Natural killer cell treated with Interleukin-12 subunit alpha and Interleukin-12 subunit beta and Interleukin-15 and Interleukin-18, amount 100 ng/mL, for 72 hours (primary cell): Measurements from ENCODE around the gene GYPC. TPM values are rescaled to one million over a fixed set of nuclear protein-coding genes. Genes with fewer than 3 reads are reported as not detected.
"Not testable (repeated sequence)": the region's sequence is repeated elsewhere in the genome, so short reads cannot be mapped to it uniquely, and the experiment has no call there.

Experiments used
- ATAC-seq, 2 donors: fragments of 150-1000 bp; cut with Tn5 transposase in 1 of 2; sonication (Bioruptor Pico), chemical (Tn5 transposase) in 1 of 2; 2 replicates each; pipeline ENCODE4 v1.10.0; 2021
- DNase-seq: peaks from one replicate; pipeline ENCODE4 v3.0.0; 2022; ENCODE audit warnings: low spot score
- H3K27ac Mint-ChIP-seq, 2 donors: 1 replicate in 1 of 2; 2 replicates in 1 of 2; pipeline ENCODE4 v1.8.0; 2022; ENCODE audit warnings: mixed read lengths in 2 of 2, mild to moderate bottlenecking in 1 of 2, moderate library complexity in 1 of 2
- H3K27me3 Mint-ChIP-seq, 2 donors: 1 replicate in 1 of 2; 2 replicates in 1 of 2; pipeline ENCODE4 v1.8.0; 2022; ENCODE audit warnings: mixed read lengths in 2 of 2
- H3K36me3 Mint-ChIP-seq: one replicate; pipeline ENCODE4 v1.8.0; 2022; ENCODE audit warnings: mixed read lengths
- H3K4me1 Mint-ChIP-seq, 2 donors: 1 replicate in 1 of 2; 2 replicates in 1 of 2; pipeline ENCODE4 v1.8.0; 2022; ENCODE audit warnings: low read depth in 2 of 2, mixed read lengths in 2 of 2, mild to moderate bottlenecking in 1 of 2
- H3K4me3 Mint-ChIP-seq: one replicate; pipeline ENCODE4 v1.8.0; 2022; ENCODE audit warnings: mixed read lengths
- H3K9me3 Mint-ChIP-seq: 2 replicates; pipeline ENCODE4 v1.8.0; 2022; ENCODE audit warnings: mixed read lengths
- total RNA-seq, 2 donors: library from RNA; stranded (reverse); gene quantifications; one replicate each; pipeline ENCODE4 v1.2.3, GENCODE V29; 2022

The GYPC gene
- total RNA-seq, 2 donors from 2014 or later: 44.2 to 56.9 TPM

- no peaks in the 10 kb centered on the region for H3K9me3 Mint-ChIP-seq
- peaks cover 0 to 3% of the 10 kb centered on the region in 2 donors for H3K4me1 Mint-ChIP-seq
- ATAC-seq: no peak
- H3K4me3 Mint-ChIP-seq: no peak overlapping the region
- H3K36me3 Mint-ChIP-seq: no peaks in the 10 kb centered on the region
- no peak overlapping the region for H3K27ac Mint-ChIP-seq
- DNase-seq: no peak
- H3K27me3 Mint-ChIP-seq: peaks cover 5 to 15% of the 10 kb centered on the region in 2 donors
These were observed 13.9 kb upstream of the GYPC start for GRCh38 chr2:126642031-126642430.

GRCh38 chr2:126643431-126643830 lies 12.5 kb upstream of the GYPC start:
- no peaks in the 10 kb centered on the region for H3K9me3 Mint-ChIP-seq
- no peak for ATAC-seq
- H3K27ac Mint-ChIP-seq: no peak overlapping the region
- no peak for DNase-seq
- peaks cover 5 to 15% of the 10 kb centered on the region in 2 donors for H3K27me3 Mint-ChIP-seq
- no peaks in the 10 kb centered on the region for H3K36me3 Mint-ChIP-seq
- peaks cover 0 to 3% of the 10 kb centered on the region in 2 donors for H3K4me1 Mint-ChIP-seq
- no peak overlapping the region for H3K4me3 Mint-ChIP-seq

GRCh38 chr2:126643972-126644371 lies 12.0 kb upstream of the GYPC start:
- H3K4me3 Mint-ChIP-seq: no peak overlapping the region
- no peaks in the 10 kb centered on the region for H3K9me3 Mint-ChIP-seq
- ATAC-seq: no peak
- no peaks in the 10 kb centered on the region for H3K36me3 Mint-ChIP-seq
- peaks cover 5 to 15% of the 10 kb centered on the region in 2 donors for H3K27me3 Mint-ChIP-seq
- H3K4me1 Mint-ChIP-seq: peaks cover 0 to 3% of the 10 kb centered on the region in 2 donors
- DNase-seq: no peak
- H3K27ac Mint-ChIP-seq: peak overlapping the region in 1 of 2 donors; percentile 9

- DNase-seq: no peak
- Mint-ChIP-seq H3K27ac (peak overlapping the region in 1 of 2 donors; percentile 9), H3K36me3 (no peaks in the 10 kb centered on the region), H3K27me3 (peaks cover 5 to 15% of the 10 kb centered on the region in 2 donors), H3K4me1 (peaks cover 0 to 3% of the 10 kb centered on the region in 2 donors), H3K4me3 (no peak overlapping the region), H3K9me3 (no peaks in the 10 kb centered on the region)
- ATAC-seq: no peak
These were observed 11.2 kb upstream of the GYPC start for GRCh38 chr2:126644630-126645191.

GRCh38 chr2:126645211-126645618 lies 10.7 kb upstream of the GYPC start:
- Mint-ChIP-seq H3K36me3 (no peaks in the 10 kb centered on the region), H3K27ac (no peak overlapping the region), H3K27me3 (peaks cover 5 to 15% of the 10 kb centered on the region in 2 donors), H3K4me1 (peaks cover 0 to 3% of the 10 kb centered on the region in 2 donors), H3K4me3 (no peak overlapping the region), H3K9me3 (no peaks in the 10 kb centered on the region)
- DNase-seq (no peak), ATAC-seq (no peak)

GRCh38 chr2:126646026-126646425 lies 9.9 kb upstream of the GYPC start:
- Mint-ChIP-seq H3K9me3 (peaks cover 4% of the 10 kb centered on the region), H3K27me3 (peaks cover 5 to 15% of the 10 kb centered on the region in 2 donors), H3K36me3 (no peaks in the 10 kb centered on the region), H3K4me1 (peaks cover 0 to 3% of the 10 kb centered on the region in 2 donors), H3K4me3 (no peak overlapping the region), H3K27ac (no peak overlapping the region)
- no peak for DNase-seq
- ATAC-seq: no peak

- peaks cover 5 to 15% of the 10 kb centered on the region in 2 donors for H3K27me3 Mint-ChIP-seq
- ATAC-seq, H3K27ac Mint-ChIP-seq, H3K9me3 Mint-ChIP-seq, H3K36me3 Mint-ChIP-seq, H3K4me3 Mint-ChIP-seq, H3K4me1 Mint-ChIP-seq, DNase-seq: not testable (repeated sequence)
These were observed 8.1 kb upstream of the GYPC start for GRCh38 chr2:126647714-126648344.

- H3K4me3 Mint-ChIP-seq, H3K27ac Mint-ChIP-seq, ATAC-seq, H3K4me1 Mint-ChIP-seq, H3K9me3 Mint-ChIP-seq, DNase-seq, H3K36me3 Mint-ChIP-seq: not testable (repeated sequence)
- H3K27me3 Mint-ChIP-seq: peaks cover 5 to 15% of the 10 kb centered on the region in 2 donors
These were observed 7.6 kb upstream of the GYPC start for GRCh38 chr2:126648345-126648786.

- Mint-ChIP-seq H3K27ac (no peak overlapping the region), H3K4me3 (no peak overlapping the region), H3K9me3 (peaks cover 4% of the 10 kb centered on the region), H3K36me3 (no peaks in the 10 kb centered on the region), H3K27me3 (peaks cover 3 to 12% of the 10 kb centered on the region in 2 donors), H3K4me1 (peaks cover 0 to 3% of the 10 kb centered on the region in 2 donors)
- ATAC-seq: no peak
- no peak for DNase-seq
These were observed 6.9 kb upstream of the GYPC start for GRCh38 chr2:126649101-126649500.

- H3K36me3 Mint-ChIP-seq: no peaks in the 10 kb centered on the region
- ATAC-seq (no peak), DNase-seq (no peak)
- H3K9me3 Mint-ChIP-seq: peaks cover 4% of the 10 kb centered on the region
- peaks cover 11% of the 10 kb centered on the region in 2 donors for H3K4me1 Mint-ChIP-seq
- H3K27me3 Mint-ChIP-seq: no peaks in the 10 kb centered on the region
- no peak overlapping the region for H3K27ac Mint-ChIP-seq
- no peak overlapping the region for H3K4me3 Mint-ChIP-seq
These were observed 5.0 kb upstream of the GYPC start for GRCh38 chr2:126650994-126651393.

GRCh38 chr2:126652323-126652891 lies 3.6 kb upstream of the GYPC start:
- H3K27ac Mint-ChIP-seq: no peak overlapping the region
- H3K27me3 Mint-ChIP-seq: no peaks in the 10 kb centered on the region
- no peak for ATAC-seq
- H3K4me3 Mint-ChIP-seq: no peak overlapping the region
- H3K4me1 Mint-ChIP-seq: peaks cover 17 to 20% of the 10 kb centered on the region in 2 donors
- no peak for DNase-seq
- H3K36me3 Mint-ChIP-seq: no peaks in the 10 kb centered on the region
- H3K9me3 Mint-ChIP-seq: peaks cover 4% of the 10 kb centered on the region

GRCh38 chr2:126653109-126653508 lies 2.8 kb upstream of the GYPC start:
- H3K27me3 Mint-ChIP-seq: no peaks in the 10 kb centered on the region
- peaks cover 4% of the 10 kb centered on the region for H3K9me3 Mint-ChIP-seq
- ATAC-seq: no peak
- H3K4me1 Mint-ChIP-seq: peaks cover 24 to 27% of the 10 kb centered on the region in 2 donors
- H3K4me3 Mint-ChIP-seq: no peak overlapping the region
- H3K27ac Mint-ChIP-seq: no peak overlapping the region
- DNase-seq: no peak
- no peaks in the 10 kb centered on the region for H3K36me3 Mint-ChIP-seq

- no peaks in the 10 kb centered on the region for H3K27me3 Mint-ChIP-seq
- no peak overlapping the region for H3K4me3 Mint-ChIP-seq
- DNase-seq (no peak), ATAC-seq (no peak)
- H3K36me3 Mint-ChIP-seq: no peaks in the 10 kb centered on the region
- no peak overlapping the region for H3K27ac Mint-ChIP-seq
- H3K9me3 Mint-ChIP-seq: peaks cover 4% of the 10 kb centered on the region
- H3K4me1 Mint-ChIP-seq: peaks cover 28 to 32% of the 10 kb centered on the region in 2 donors
These were observed 2.2 kb upstream of the GYPC start for GRCh38 chr2:126653761-126654160.

- DNase-seq (no peak), ATAC-seq (no peak)
- Mint-ChIP-seq H3K4me1 (peaks cover 37 to 43% of the 10 kb centered on the region in 2 donors), H3K36me3 (no peaks in the 10 kb centered on the region), H3K27ac (peak overlapping the region; percentile 95 to 97), H3K9me3 (peaks cover 4% of the 10 kb centered on the region), H3K4me3 (peak overlapping the region; percentile 95), H3K27me3 (no peaks in the 10 kb centered on the region)
These were observed 907 bp upstream of the GYPC start for GRCh38 chr2:126655051-126655450.
